Stimulated activated CD8-positive, alpha-beta memory T cell treated with anti-CD3 and anti-CD28 coated beads, Interleukin-12 subunit alpha, Interleukin-12 subunit beta, amount 100 ng/mL, for 1 hour (primary cell): ENCODE data around the gene TBC1D22A.

Experiments used
- DNase-seq: peaks from one replicate; pipeline ENCODE4 v3.0.0-alpha.2; 2020; ENCODE audit warnings: low read depth

The TBC1D22A gene

DNA sequence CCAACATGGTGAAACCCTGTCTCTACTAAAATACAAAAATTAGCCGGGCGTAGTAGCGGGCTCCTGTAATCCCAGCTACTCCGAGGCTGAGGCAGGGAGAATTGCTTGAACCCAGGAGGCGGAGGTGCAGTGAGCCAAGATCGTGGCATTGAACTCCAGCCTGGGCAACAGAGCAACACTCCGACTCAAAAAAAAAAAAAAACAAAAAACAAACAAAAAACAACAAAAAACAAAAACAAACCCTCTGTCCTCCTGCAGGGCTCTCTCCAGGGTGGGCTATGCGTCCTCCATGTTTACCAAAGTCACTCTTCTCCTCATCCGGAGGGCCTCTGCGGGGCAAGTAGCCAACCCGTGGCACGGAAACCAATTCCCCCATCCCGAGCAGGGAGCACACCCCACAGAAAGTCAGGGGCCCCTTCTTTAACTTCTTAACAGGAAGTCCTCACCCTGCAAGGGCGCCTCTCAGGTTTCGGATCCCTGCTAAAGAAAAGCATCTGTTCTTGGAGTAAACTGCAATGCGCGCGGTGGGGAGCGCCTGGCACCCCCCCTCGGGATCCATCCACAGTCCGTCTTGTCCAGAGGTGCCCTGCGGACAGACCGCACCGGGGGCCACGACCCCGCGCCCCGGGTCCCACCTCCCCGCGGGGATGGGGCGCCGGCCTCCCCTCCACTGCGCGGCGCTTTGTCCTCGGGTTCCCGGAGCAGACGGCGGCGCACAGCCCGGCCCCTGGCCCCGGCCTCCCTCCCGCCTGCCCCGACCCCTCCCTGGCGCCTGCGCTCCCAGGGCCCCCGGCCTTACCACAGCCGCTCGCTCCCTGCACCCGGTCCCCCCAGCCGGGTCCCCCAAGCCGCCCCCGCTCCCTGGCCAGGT, 25.1 kb upstream of the TBC1D22A start:
- DNase-seq = no peak

DNA sequence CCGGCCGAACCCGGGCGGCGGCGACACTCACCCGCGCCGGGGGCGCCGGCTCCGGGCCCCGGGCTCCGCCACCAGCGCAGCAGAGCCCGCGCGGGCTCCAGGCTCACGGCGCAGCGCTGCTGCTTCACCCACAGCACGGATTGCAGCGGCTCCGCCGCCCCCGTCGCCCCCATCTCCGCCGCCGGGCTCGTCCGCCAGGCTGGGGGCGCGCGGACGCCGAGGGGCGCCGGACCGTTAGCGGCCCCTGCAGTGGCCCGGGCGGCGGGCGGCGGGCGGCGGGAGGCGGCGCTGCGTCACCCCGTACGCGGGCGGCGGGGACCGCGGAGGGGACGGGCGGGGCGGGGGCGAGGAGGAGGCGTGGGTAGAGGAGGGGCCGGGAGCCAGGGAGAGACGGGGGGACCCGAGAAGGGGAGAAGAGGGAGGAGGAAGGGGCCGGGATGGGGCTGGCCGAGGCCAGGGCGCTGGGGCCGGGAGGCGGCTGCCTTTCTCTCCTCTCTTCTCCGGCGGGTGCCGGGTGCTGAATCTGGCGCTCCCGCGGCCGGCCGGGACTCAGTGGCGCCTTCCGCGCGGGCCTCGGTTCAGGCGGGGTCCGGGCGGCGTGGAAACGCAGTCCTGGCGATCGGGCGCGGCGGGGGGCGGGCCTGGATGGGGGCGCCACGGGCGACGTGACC, 24.3 kb upstream of the TBC1D22A start, which contains the start of gene CERK:
Gene CERK (minus strand): TSS at position 277 of the 671 bp plus-strand sequence. CDS start 104 bp downstream, at position 173.
- no peak for DNase-seq

DNA sequence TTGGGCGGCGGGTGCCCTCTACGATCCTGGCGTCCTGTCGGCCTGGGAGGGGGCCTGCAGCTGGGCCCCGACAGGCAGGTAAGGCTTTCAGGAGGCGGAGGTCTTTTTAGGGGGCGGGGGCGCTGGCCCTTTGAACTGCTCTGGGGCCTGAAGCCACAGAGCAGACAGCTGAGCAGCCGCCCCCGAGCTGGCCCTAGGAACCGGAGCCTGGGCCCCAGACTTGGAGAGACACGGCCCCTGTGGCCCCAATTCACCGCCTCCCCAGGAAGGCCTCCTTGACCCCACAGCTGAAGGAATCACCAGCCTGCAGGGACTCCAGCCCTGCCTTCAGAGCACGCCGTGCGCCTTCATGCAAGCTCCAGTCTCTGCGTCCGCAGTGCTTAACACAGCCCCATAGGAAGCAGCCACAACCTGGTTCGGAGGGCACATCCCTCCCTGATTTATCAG, 23.8 kb upstream of the TBC1D22A start:
- no peak for DNase-seq

DNA sequence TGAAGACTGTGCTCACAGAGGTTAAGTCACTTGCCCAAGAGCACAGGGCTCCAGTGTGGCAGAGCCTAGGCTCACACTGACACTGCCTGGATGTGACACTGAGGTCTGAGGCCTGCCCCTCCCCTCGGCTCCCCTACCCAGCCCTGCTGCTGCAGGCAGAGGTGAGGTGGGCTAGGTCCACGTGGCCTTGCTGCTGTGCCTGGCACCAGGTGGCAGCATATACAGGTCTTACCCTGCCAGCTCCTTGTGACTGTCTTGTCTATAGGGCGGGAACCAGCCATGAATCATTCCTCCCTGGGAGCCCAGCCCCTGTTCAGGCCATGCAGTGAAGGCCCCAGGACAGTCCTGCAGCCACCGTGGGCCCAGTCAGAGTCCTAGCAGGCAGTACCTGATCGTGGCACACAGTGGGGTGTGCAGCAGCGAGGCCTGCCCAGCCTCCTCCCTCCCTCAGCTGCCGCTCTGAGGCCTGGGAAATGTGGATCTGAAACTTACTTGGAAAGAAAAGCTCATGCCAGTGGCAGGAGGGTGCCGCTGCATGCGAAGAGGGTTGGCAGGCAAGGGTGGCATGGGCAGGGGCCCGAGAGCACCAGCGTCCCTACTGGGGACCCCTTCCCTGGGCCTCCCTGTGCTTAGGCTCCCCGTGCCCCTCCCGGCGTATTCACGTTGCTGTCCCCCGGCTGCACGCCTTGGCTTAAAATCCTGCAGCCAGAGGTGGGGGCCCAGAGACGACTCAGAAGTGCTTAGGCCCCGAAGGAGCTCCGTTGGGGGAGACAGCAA, 23.2 kb upstream of the TBC1D22A start:
- DNase-seq = no peak

DNA sequence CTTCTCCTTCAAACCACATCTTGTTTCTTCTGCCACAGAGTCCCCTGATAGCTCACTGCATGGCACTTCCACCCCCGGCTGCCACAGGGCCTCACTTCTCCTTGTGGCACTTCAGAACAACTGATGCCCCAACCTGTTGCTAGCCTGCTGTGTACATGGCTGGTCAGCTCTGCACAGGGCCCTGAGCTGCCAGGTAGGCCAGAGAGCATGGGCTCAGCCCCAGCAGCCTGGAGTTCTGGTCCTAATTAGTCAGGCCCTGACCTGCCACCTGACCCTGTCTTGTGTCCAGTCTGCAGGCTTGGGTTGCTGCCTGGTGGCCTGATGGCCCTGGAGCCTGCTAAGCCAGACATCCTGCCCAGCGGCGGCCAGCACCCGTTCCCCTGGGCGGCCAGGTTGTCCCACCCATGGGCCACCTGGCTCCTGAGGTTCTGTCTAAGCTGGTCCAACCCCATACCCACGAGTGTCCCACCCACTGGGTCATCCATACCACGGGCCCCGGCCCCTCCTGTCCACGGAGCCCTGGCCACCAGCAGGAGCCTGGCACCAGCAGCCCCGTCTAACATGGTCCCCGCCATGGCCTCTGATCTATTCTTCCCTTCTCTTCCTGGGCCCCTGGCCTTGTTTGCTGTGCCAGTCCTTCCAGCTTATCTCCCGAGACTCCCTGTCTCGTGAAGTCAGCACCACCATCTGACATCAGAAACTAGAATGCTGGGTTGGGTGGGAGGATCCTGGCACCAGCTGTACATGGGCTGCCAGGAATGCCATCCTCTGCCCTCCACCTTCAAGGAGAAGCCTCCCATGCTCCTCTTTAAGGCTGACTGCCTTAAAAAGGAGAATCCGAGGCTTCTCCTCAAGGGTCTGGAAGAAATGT, 21.3 kb upstream of the TBC1D22A start:
- no peak for DNase-seq

DNA sequence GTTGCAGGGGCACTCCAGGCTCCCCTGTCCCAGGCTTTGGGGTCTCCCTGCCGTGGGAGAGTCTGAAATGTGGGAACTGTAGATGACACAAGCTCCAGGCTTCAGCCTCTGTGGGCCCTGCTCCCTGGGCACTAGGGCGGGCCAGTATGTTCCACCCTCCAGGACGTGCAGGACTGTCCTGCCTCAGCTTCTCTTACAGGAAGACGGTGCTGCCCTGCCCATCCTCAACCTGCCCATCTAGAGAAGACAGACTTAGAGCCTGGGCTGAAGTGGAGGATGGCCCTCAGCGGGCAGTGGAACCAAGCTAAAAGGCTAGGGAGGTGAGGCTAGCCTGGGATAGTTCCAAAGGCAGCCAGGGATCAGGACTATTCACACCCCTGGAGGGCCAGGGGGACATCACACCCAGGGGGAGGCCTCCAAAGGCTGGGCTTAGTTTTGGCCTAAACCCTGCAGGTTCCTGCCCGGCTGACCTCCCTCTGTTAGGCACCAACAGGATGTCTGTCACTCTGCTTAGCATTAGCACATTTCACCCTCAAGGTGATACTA, 20.4 kb upstream of the TBC1D22A start:
- no peak for DNase-seq

DNA sequence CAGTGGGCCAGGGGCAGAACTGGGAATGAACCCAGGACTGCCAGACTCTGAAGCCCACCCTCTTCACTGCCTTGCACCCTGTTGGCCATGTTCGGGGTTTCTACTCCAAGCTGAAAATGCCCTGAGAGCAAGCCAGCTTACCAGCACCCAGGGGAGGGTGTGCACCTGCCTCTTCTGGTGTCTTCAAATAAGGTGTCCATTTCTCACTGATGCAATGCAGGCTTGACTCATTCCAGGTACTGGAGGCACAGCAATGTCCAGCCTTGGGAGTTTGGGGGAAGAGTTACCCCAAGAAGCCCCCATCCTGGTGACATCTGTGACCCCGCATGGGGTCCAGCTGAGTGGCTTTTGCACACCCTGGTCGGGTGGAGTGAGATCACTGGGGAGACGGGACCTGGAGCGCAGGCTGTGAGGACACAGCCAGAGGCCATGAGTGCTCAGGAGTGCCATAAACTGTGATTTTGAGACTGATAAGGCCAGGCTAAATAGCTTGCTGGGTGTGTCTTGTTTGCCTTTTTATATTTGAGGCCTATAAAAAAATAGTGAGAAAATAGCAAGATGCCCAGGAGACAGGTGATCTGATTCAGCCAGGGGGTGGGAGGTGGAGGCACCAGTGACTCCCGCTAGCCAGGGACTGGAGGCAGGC, 19.8 kb upstream of the TBC1D22A start:
- DNase-seq = no peak

DNA sequence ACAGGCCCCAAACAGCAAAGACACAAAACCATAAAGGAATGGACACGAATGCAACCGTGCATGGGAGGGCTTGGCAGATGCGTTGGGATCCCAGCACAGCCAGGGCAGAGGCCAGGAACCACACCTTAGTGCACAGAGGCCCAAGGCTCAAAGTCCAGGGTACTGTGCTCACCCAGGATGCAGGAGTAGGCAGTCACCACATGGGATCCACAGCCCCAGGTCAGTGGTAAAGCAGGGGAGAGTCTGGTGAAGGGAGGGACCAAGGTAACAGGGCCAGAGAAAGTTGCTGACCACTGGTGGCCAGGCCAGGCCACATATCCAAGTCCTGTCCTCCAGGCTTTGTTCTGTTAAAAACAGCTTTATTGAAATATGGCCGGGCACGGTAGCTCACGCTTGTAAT, 17.9 kb upstream of the TBC1D22A start:
- no peak for DNase-seq

DNA sequence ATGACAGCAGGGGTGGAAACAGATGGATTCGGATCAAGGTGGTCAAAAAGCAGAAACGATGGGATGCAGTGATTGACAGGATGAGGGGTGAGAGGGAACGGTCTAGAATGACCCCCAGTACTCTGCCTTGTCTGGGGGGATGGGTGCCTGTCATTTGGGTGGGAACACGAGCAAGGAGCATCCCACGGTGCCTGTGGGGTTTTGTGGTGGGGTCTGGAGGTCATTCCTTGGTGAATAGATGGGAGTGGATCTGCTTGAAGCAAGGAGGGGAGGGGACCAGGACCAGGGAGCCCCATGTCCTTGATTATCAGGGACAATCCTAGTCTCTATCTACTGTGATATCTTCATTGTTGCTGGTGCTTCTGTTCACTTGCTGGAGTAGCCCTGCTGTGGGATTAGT, 16.3 kb upstream of the TBC1D22A start:
- DNase-seq = no peak

DNA sequence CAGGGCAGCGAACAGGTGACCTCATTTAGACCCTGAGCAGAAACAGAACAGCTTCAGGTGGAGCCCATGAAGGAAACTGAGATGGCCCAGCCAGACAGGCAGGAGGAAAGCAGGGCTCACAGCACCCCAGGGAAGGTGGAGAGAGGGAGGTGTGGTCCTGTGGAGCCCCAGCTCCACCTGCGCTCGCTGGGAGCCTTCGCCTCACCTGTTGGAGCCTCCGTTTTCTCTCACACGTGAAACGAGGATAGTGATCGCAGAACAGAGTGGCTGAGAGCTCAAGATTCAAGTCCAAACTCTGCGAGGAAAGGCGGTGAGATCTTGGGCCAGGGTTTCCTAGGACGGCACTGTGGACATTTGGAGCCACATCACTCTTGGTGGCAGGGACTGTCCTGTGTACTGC, 15.8 kb upstream of the TBC1D22A start:
- DNase-seq = no peak

DNA sequence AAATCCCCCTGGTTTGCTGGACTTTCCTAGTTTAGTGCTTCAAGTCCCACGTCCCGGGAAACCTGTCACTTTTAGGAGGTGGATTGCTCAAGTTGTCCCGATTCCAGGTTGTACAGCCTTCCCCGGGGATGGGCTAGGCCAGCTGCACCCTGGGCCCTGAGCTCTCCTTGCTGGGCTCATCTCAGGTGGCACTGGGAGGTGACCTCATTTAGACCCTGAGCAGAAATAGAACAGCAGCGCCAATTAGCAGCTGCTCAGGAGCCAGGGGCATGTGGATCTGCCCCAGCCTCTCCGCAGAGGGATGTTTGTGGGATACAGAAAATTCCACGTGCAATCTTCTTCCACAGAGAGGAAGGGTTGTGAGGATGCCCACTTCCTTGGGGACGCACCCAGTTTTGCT, 14.8 kb upstream of the TBC1D22A start:
- DNase-seq = no peak

DNA sequence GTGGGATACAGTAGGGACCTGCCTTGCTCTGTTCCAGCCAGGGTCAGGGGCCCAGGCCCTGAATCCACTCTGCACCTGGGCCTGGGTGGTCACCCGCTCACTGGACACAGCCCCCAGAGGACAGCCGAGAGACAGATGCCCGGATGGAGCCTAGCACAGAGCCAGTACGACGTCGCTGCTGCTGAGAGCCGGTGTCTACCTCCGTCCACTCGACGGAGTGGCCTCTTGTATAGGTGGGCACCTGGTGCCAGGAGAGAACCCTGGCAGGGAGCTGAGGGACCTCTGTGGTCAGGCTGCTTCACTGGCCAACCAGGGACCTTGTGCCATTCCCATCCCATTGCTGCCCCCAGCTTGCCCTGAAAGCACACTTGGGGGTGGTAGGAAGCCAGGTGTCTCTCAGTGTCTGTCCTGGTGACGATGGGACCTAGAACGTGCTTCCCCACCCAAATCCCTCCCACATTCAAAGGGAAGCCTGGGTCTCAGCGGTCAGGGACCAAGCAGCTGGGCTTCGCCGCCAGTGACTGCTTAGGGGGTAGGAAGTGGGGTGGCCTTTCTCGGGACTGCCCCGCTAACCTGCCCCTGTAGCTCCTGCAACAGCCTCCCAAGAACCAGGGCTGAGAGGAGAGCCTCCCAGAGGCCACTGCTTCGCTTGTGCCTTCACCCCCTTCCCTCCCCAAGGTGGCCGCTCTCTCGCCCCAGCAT, 14.1 kb upstream of the TBC1D22A start:
- no peak for DNase-seq

DNA sequence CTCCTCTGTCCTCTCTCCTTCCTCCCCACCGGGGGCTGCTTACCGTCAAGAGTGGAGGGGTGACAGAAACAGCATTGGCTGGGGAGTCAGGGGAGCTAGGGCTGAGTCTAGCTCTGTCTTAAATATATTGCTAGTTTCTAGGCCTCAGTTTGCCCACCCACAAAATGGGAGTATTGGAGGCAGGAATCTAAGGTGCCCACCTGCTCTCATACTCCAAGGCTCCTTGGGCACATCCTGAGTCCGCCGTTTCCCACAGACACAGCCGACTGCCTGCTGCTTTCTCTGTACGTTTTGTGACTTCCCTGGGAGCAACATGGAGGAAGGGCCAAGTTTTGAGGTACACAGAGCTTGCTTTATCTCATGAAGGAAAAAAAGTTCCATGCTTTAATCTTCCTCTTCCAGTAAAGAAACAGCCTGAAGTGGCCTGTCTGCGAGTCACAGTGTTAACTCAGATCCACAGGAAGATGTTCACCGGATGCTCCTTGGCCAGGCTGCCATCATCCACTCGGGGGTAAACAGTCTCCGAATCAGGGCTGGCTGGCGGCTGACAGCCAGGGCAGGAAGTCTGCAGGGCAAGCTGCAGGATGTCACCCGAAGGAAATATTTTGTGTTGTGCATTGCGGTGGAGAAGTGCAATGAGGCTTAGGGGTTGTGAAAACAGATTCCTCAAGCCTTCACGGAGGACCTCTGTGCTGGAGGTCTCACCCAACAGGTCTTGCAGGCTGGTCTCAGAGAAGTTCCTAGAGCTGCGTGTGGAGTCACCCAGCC, 13.4 kb upstream of the TBC1D22A start:
- peak; percentile 45 for DNase-seq

DNA sequence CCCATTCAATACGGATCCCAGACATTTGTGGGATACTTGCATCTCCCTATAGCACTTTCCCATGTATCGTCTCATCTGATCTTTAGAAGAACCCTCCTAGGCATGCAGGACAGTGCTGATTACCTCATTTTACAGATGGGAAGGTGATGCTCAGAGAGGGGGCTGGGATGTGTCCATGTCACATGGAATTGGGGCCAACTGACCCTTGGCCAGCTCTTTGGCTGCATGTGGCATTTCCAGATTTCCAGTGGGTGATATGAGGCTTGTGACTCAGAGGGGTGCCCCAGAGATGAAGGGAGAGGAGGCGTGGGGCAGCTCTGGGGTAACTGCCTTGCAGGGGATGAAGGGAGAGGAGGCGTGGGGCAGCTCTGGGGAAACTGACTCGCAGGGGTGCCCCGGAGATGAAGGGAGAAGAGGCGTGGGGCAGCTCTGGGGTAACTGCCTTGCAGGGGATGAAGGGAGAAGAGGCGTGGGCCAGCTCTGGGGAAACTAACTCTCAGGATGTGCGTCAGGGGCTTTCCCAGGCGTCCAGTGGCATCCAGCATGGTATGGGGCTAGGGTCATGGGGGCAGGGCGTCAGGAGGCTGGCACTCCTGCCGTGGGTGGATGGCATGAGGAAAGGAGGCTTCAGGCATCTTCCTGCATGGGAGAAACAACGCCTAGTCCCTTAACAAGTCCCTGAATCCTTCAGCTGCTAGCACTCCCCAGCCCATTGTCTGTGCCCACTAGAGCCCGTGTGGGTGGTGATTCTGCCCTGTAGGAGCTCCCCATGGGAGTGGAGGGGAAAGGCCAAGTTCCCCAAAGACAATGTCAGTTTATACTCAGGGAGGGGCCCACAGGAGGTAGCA, 12.5 kb upstream of the TBC1D22A start:
- DNase-seq = no peak

DNA sequence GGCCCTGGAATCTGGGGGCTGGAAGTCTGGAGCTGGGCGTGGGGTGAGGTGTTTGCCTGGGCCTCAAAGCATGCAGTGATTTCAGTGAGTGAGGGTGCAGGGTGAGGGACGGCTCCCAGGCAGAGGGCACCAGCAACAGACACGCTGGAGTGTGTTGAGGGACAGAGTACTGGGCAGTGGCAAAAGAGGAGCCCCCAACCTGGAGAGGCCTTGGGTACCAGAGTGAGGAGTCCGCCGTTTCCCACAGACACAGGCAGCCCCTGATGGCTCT, 12.0 kb upstream of the TBC1D22A start:
- DNase-seq = no peak

DNA sequence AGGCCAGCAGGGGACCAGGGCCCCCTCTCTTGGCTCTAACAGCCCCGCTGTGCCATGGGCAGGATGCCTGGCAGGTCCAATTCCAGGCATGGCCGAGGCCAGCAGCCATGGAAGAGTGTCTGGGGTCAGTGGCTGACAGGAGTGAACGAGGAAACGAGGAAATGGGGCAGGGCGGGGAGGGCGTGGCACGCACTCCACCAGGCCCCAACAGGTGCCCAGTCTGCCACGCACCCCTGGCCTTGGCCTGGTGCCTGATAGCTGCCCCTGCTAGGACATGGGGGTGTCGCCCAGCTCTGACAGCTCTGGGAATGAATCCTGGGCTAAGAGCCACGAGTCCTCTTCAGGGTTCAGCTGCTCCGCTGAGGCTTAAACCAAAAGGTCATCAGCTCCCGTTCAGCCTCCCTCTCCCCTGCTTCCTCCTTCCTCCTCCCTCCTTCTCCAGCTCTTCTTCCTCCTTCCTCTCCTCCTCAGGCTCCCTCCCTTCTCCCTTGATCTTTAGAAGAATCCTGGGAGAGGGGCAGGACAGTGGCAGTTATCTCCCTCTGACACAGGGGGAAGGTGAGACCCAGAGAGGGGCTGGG, 11.5 kb upstream of the TBC1D22A start:
- DNase-seq = no peak

DNA sequence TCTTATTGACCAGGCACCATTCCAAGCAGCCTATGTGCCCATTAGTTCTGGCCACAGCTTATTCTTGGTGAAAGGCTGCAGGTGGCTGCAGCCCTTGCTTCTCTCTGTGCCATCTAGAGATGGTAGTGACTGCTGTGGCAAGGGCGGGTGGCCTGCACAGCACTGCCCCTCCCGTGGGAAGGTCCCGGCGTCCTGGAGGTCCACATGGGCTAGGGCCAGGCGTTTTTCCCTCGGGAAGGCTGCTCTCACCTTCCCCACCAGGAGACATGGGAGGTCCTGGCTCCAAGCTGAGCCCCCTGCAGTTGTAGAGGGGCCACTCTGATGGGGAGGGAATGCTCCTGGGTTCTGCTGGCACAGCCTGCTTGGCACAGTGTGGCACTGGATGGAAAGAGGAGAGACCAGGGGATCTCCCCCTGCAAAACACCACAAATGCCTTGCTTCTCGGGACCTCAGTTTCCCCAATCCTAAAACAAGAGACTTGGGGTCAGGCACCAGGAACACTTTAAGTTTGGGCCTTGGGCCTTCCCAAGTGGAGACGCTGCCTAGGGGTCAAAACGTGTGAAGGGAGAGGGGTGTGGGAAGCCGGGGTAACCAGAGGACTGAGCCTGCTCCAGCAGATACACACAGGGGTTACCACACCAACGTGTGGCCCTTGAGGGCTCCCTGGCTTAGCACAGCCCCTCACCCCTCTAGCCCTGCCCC, 10.0 kb upstream of the TBC1D22A start:
- DNase-seq = no peak

DNA sequence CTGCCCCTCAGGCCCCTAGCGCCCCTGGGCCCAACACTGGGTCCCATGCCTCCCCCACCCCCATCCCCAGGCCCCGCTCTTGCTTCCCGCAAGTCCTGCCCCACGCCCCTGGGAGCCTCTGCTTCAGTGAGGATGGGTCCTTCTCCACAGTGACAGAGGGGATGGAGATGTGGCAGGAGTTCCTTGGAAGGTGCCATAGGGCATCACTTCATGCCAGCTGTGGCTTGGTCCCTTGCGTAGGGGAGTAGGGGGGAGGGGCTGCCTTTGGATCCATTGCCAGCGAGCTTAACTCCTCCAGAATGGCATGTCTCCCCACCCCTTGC, 9.5 kb upstream of the TBC1D22A start:
- no peak for DNase-seq
